ENCODE results near the gene FRMD8. TPM values are rescaled to one million over a fixed set of nuclear protein-coding genes. Genes with fewer than 3 reads are reported as not detected.

Gene FRMD8
- total and polyA plus RNA-seq, 10 donors = 19.3 to 128 (median 84.0) TPM

DNA sequence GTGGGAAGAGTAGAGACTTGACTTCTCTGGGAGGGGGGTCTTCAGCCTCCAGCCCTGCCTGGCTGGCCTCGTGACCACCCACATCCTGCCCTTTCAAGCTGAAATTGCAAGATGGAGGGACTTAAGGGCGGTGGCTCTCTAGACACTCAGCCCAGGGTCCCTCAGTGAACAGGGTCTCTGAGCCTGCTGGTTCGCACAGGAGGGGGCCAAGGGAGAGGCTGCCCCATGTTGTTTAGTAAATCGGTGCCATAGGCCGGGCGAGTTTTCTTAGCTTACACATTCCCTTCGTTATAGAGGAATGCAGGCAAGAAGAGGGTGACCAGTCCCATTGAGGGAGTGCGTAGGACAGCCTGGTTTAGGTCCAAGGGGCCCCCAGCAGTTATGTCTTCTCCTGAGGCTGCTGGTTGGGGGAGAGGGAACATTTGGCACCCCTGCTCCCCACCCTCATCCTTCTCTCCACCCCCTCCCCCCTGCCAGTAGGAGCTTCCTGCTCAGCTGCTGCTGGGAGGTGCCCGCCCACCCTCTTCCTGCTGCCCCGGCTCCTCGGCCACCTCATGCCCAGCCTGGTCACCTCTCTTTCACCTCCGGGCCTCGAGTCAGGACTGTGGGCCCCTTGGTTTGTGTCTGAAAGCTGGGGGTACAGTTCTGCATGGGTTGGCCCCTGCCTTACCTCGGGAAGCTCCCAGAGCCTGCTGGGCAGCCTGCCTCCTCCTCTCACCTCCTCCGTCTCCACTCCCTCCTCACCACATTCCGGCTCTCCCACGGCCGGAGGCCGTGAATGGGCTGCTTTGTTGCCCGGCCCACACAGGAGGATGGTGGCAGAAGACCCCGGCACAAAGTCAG lies 3.9 kb downstream of the FRMD8 start:
- Histone ChIP-seq H3K27me3 (replicated peaks in 1 of 7) (no peaks in the 10 kb centered on the region), H3K4me1 (peaks cover 60 to 83% (median 75%) of the 10 kb centered on the region in 6 donors), H3K9me3 (no peaks in the 10 kb centered on the region), H3K27ac (peak overlapping the region; percentile 60 to 98 (median 82)), H3K36me3 (peaks cover 0 to 77% (median 38%) of the 10 kb centered on the region in 6 donors), H3K4me3 (peak overlapping the region in 4 of 8 donors; percentile 9 to 93 (median 83))
- 50 to 63% (median 59%) methylated on average over 18 to 21 of the region's 21 CpGs for WGBS, 5 donors
- intact Hi-C loops (cut with DNase I; ENCODE audit: low total_unique reads) = no loop called here
- TF ChIP-seq, protein P1, sequence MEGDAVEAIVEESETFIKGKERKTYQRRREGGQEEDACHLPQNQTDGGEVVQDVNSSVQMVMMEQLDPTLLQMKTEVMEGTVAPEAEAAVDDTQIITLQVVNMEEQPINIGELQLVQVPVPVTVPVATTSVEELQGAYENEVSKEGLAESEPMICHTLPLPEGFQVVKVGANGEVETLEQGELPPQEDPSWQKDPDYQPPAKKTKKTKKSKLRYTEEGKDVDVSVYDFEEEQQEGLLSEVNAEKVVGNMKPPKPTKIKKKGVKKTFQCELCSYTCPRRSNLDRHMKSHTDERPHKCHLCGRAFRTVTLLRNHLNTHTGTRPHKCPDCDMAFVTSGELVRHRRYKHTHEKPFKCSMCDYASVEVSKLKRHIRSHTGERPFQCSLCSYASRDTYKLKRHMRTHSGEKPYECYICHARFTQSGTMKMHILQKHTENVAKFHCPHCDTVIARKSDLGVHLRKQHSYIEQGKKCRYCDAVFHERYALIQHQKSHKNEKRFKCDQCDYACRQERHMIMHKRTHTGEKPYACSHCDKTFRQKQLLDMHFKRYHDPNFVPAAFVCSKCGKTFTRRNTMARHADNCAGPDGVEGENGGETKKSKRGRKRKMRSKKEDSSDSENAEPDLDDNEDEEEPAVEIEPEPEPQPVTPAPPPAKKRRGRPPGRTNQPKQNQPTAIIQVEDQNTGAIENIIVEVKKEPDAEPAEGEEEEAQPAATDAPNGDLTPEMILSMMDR (IDR thresholded peaks at IDR 0.05 in 8 of 11, conservative IDR thresholded peaks at IDR 0.05 in 3 of 11) = no peak
- no peak for TF ChIP-seq POLR2A (IDR thresholded peaks at IDR 0.05)
- no peak for TF ChIP-seq POLR2AphosphoS5 (IDR thresholded peaks at IDR 0.05)
- no peak for DNase-seq

DNA sequence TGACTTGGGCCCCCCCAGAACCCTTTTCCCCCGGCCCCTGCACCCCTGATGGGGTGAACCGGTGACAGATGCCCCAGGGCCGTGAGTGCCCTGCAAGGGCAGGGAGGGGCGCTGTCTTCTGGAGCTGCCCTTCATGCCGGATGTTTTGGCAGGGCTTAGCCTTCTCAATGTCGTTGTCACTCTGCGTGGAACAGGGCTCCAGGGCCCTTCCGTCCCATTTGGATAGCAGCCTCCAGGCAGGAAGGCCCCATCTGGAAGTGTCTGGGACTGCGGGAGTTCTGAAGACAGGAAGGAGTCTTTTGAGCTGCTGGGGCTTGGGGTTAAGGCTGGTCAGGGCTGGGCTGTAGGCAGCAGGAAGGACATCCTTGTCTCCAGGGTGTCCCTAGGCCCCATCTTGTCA lies 4.6 kb downstream of the FRMD8 start:
- H3K4me3 ChIP-seq = peak overlapping the region in 2 of 8 donors; percentile 84 to 93

DNA sequence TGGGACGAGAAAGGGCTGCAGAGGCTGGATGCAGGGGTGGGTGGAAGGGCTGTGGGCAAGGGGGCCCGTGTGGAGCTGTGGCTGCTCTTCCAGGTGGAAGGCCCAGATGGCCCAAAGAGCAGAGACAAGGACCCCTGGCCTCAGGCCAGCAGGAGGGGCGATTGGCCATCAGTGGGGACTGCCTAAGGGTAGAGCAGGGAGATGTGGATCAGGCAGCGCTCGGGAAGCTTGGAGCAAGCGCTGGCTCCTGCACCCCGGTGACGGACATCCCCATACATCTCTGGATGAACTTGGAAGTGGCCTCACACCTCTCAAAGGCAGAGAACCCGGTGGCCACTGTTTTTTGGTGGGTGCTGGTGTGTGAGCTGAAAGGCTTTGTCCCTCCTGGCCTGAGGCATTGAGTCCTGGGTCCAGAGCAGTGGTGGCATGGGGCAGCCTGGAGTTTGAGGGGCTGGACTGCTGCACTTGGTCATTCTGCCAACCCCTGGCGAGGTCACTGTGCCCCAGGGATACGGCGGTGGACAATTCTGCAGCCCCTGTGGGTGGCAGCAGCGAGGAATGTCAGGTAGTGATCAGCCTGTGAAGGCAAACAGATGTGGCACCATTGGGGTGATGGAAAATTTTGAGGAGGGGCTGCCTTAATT lies 5.9 kb downstream of the FRMD8 start:
- H3K27ac ChIP-seq = peak overlapping the region; percentile 16 to 98 (median 82)

More for the DNA sequence above, 4.6 kb downstream of the FRMD8 start:
- H3K4me1 ChIP-seq = peaks cover 56 to 77% (median 68%) of the 10 kb centered on the region in 6 donors
- no peak for DNase-seq
- peak overlapping the region; percentile 60 to 98 (median 82) for H3K27ac ChIP-seq
- 43 to 70% (median 65%) methylated on average over 6 to 9 of the region's 9 CpGs; no CpG with 5 or more reads in 1 of the 5 donors for WGBS, 5 donors
- TF ChIP-seq, protein P1 (IDR thresholded peaks at IDR 0.05 in 8 of 11, conservative IDR thresholded peaks at IDR 0.05 in 3 of 11) = peak in 5 of 11 experiments; percentile 12 to 31 (median 20)
- TF ChIP-seq POLR2AphosphoS5 (IDR thresholded peaks at IDR 0.05) (peak; percentile 80 to 88 (median 85)), POLR2A (IDR thresholded peaks at IDR 0.05) (no peak)
- intact Hi-C loops (cut with DNase I; ENCODE audit: low total_unique reads) = no loop called here
- no peaks in the 10 kb centered on the region for H3K9me3 ChIP-seq
- no peaks in the 10 kb centered on the region for H3K27me3 ChIP-seq (replicated peaks in 1 of 7)
- peaks cover 0 to 84% (median 44%) of the 10 kb centered on the region in 6 donors for H3K36me3 ChIP-seq

More for the DNA sequence above, 5.9 kb downstream of the FRMD8 start:
- DNase-seq = no peak
- Histone ChIP-seq H3K4me1 (peaks cover 51 to 65% (median 59%) of the 10 kb centered on the region in 6 donors), H3K4me3 (no peak overlapping the region), H3K36me3 (peaks cover 0 to 97% (median 58%) of the 10 kb centered on the region in 6 donors), H3K27me3 (replicated peaks in 1 of 7) (no peaks in the 10 kb centered on the region), H3K9me3 (no peaks in the 10 kb centered on the region)
- WGBS, 5 donors = 87 to 93% (median 91%) methylated on average over 13 of the region's 13 CpGs
- intact Hi-C loops (cut with DNase I; ENCODE audit: low total_unique reads) = no loop called here
- peak in 2 of 3 donors; percentile 16 to 46 for TF ChIP-seq POLR2AphosphoS5 (IDR thresholded peaks at IDR 0.05)
- TF ChIP-seq, protein P1 (IDR thresholded peaks at IDR 0.05 in 8 of 11, conservative IDR thresholded peaks at IDR 0.05 in 3 of 11) = no peak

Data from spleen (tissue), 11 donors.